Measurements from ENCODE around the gene OPCML. TPM values are rescaled to one million over a fixed set of nuclear protein-coding genes. Genes with fewer than 3 reads are reported as not detected.

OPCML gene
- total and polyA plus RNA-seq, 9 donors, result 0.59 to 3.5 (median 1.5) TPM

- no peak overlapping the region for H3K4me3 ChIP-seq (ENCODE audit: low read length)
- no peaks in the 10 kb centered on the region for H3K36me3 ChIP-seq (ENCODE audit: control insufficient read depth, insufficient read depth, low read length)
- WGBS (ENCODE audit: insufficient coverage), result no CpG with 5 or more reads among the region's 3 CpGs
Measured at GRCh38 chr11:132751516-132752250, 780.6 kb downstream of the OPCML start.

GRCh38 chr11:132746305-132746704 is 786.0 kb downstream of the OPCML start:
- H3K4me1 ChIP-seq (ENCODE audit: control insufficient read depth, insufficient read depth, low read length), result no peaks in the 10 kb centered on the region
- no peak overlapping the region for H3K27ac ChIP-seq (ENCODE audit: low read length)
- H3K4me3 ChIP-seq (ENCODE audit: low read length), result no peak overlapping the region
- DNase-seq, result no peak
- no peaks in the 10 kb centered on the region for H3K9me3 ChIP-seq (replicated peaks; ENCODE audit: control insufficient read depth, low read depth, low read length)
- no peaks in the 10 kb centered on the region for H3K36me3 ChIP-seq (ENCODE audit: control insufficient read depth, insufficient read depth, low read length)
- WGBS (ENCODE audit: insufficient coverage), result 49% methylated on average over 2 of the region's 5 CpGs
- no peaks in the 10 kb centered on the region for H3K27me3 ChIP-seq (ENCODE audit: control insufficient read depth, insufficient read depth, low read length)

More at GRCh38 chr11:132751516-132752250, 780.6 kb downstream of the OPCML start:
- H3K9me3 ChIP-seq (replicated peaks; ENCODE audit: control insufficient read depth, low read depth, low read length), result no peaks in the 10 kb centered on the region
- no peak overlapping the region for H3K27ac ChIP-seq (ENCODE audit: low read length)
- no peaks in the 10 kb centered on the region for H3K4me1 ChIP-seq (ENCODE audit: control insufficient read depth, insufficient read depth, low read length)
- no peaks in the 10 kb centered on the region for H3K27me3 ChIP-seq (ENCODE audit: control insufficient read depth, insufficient read depth, low read length)
- DNase-seq, result no peak

GRCh38 chr11:132745306-132745705 is 787.0 kb downstream of the OPCML start:
- Histone ChIP-seq H3K9me3 (replicated peaks; ENCODE audit: control insufficient read depth, low read depth, low read length) (no peaks in the 10 kb centered on the region), H3K4me3 (ENCODE audit: low read length) (no peak overlapping the region), H3K4me1 (ENCODE audit: control insufficient read depth, insufficient read depth, low read length) (no peaks in the 10 kb centered on the region), H3K27me3 (ENCODE audit: control insufficient read depth, insufficient read depth, low read length) (no peaks in the 10 kb centered on the region), H3K36me3 (ENCODE audit: control insufficient read depth, insufficient read depth, low read length) (no peaks in the 10 kb centered on the region), H3K27ac (ENCODE audit: low read length) (no peak overlapping the region)
- WGBS (ENCODE audit: insufficient coverage), result no CpG with 5 or more reads among the region's 1 CpG
- no peak for DNase-seq

- H3K27me3 ChIP-seq (ENCODE audit: control insufficient read depth, insufficient read depth, low read length), result no peaks in the 10 kb centered on the region
- no peak for DNase-seq
- H3K9me3 ChIP-seq (replicated peaks; ENCODE audit: control insufficient read depth, low read depth, low read length), result no peaks in the 10 kb centered on the region
- no peaks in the 10 kb centered on the region for H3K36me3 ChIP-seq (ENCODE audit: control insufficient read depth, insufficient read depth, low read length)
- no peak overlapping the region for H3K4me3 ChIP-seq (ENCODE audit: low read length)
- H3K4me1 ChIP-seq (ENCODE audit: control insufficient read depth, insufficient read depth, low read length), result no peaks in the 10 kb centered on the region
- WGBS (ENCODE audit: insufficient coverage), result 57% methylated on average over 6 of the region's 8 CpGs
- no peak overlapping the region for H3K27ac ChIP-seq (ENCODE audit: low read length)
Measured at GRCh38 chr11:132744771-132745170, 787.5 kb downstream of the OPCML start.

GRCh38 chr11:132743601-132744000 is 788.7 kb downstream of the OPCML start:
- Histone ChIP-seq H3K27me3 (ENCODE audit: control insufficient read depth, insufficient read depth, low read length) (no peaks in the 10 kb centered on the region), H3K9me3 (replicated peaks; ENCODE audit: control insufficient read depth, low read depth, low read length) (no peaks in the 10 kb centered on the region), H3K36me3 (ENCODE audit: control insufficient read depth, insufficient read depth, low read length) (no peaks in the 10 kb centered on the region), H3K27ac (ENCODE audit: low read length) (no peak overlapping the region), H3K4me3 (ENCODE audit: low read length) (no peak overlapping the region), H3K4me1 (ENCODE audit: control insufficient read depth, insufficient read depth, low read length) (no peaks in the 10 kb centered on the region)
- no peak for DNase-seq
- 85% methylated on average over 3 of the region's 4 CpGs for WGBS (ENCODE audit: insufficient coverage)

- Histone ChIP-seq H3K27me3 (ENCODE audit: control insufficient read depth, insufficient read depth, low read length) (no peaks in the 10 kb centered on the region), H3K4me1 (ENCODE audit: control insufficient read depth, insufficient read depth, low read length) (no peaks in the 10 kb centered on the region), H3K27ac (ENCODE audit: low read length) (no peak overlapping the region), H3K9me3 (replicated peaks; ENCODE audit: control insufficient read depth, low read depth, low read length) (no peaks in the 10 kb centered on the region), H3K4me3 (ENCODE audit: low read length) (no peak overlapping the region), H3K36me3 (ENCODE audit: control insufficient read depth, insufficient read depth, low read length) (no peaks in the 10 kb centered on the region)
- DNase-seq, result no peak
- WGBS (ENCODE audit: insufficient coverage), result 92% methylated on average over 3 of the region's 6 CpGs
Measured at GRCh38 chr11:132742929-132743328, 789.4 kb downstream of the OPCML start.

GRCh38 chr11:132734217-132734616 is 798.1 kb downstream of the OPCML start:
- H3K36me3 ChIP-seq (ENCODE audit: control insufficient read depth, insufficient read depth, low read length), result no peaks in the 10 kb centered on the region
- H3K9me3 ChIP-seq (replicated peaks; ENCODE audit: control insufficient read depth, low read depth, low read length), result no peaks in the 10 kb centered on the region
- no peaks in the 10 kb centered on the region for H3K4me1 ChIP-seq (ENCODE audit: control insufficient read depth, insufficient read depth, low read length)
- no peak for DNase-seq
- WGBS (ENCODE audit: insufficient coverage), result 82% methylated on average over 2 of the region's 2 CpGs
- no peak overlapping the region for H3K4me3 ChIP-seq (ENCODE audit: low read length)
- no peak overlapping the region for H3K27ac ChIP-seq (ENCODE audit: low read length)
- H3K27me3 ChIP-seq (ENCODE audit: control insufficient read depth, insufficient read depth, low read length), result no peaks in the 10 kb centered on the region

GRCh38 chr11:132728026-132728425 is 804.3 kb downstream of the OPCML start:
- no peaks in the 10 kb centered on the region for H3K36me3 ChIP-seq (ENCODE audit: control insufficient read depth, insufficient read depth, low read length)
- WGBS (ENCODE audit: insufficient coverage), result 65% methylated on average over 5 of the region's 14 CpGs
- no peak overlapping the region for H3K27ac ChIP-seq (ENCODE audit: low read length)
- DNase-seq, result no peak
- no peaks in the 10 kb centered on the region for H3K4me1 ChIP-seq (ENCODE audit: control insufficient read depth, insufficient read depth, low read length)
- H3K4me3 ChIP-seq (ENCODE audit: low read length), result no peak overlapping the region
- no peaks in the 10 kb centered on the region for H3K27me3 ChIP-seq (ENCODE audit: control insufficient read depth, insufficient read depth, low read length)
- no peaks in the 10 kb centered on the region for H3K9me3 ChIP-seq (replicated peaks; ENCODE audit: control insufficient read depth, low read depth, low read length)

GRCh38 chr11:132721526-132721925 is 810.8 kb downstream of the OPCML start:
- Histone ChIP-seq H3K4me3 (ENCODE audit: low read length) (no peak overlapping the region), H3K36me3 (ENCODE audit: control insufficient read depth, insufficient read depth, low read length) (no peaks in the 10 kb centered on the region), H3K27ac (ENCODE audit: low read length) (no peak overlapping the region), H3K9me3 (replicated peaks; ENCODE audit: control insufficient read depth, low read depth, low read length) (no peaks in the 10 kb centered on the region), H3K27me3 (ENCODE audit: control insufficient read depth, insufficient read depth, low read length) (peaks cover 2% of the 10 kb centered on the region), H3K4me1 (ENCODE audit: control insufficient read depth, insufficient read depth, low read length) (no peaks in the 10 kb centered on the region)
- DNase-seq, result no peak
- 63% methylated on average over 5 of the region's 5 CpGs for whole genome bisulfite sequencing (ENCODE audit: insufficient coverage)

GRCh38 chr11:132719684-132720083 is 812.6 kb downstream of the OPCML start:
- no peak for DNase-seq
- H3K4me1 ChIP-seq (ENCODE audit: control insufficient read depth, insufficient read depth, low read length), result no peaks in the 10 kb centered on the region
- H3K9me3 ChIP-seq (replicated peaks; ENCODE audit: control insufficient read depth, low read depth, low read length), result no peaks in the 10 kb centered on the region
- 63% methylated on average over 1 of the region's 4 CpGs for WGBS (ENCODE audit: insufficient coverage)
- peaks cover 5% of the 10 kb centered on the region for H3K27me3 ChIP-seq (ENCODE audit: control insufficient read depth, insufficient read depth, low read length)
- H3K27ac ChIP-seq (ENCODE audit: low read length), result no peak overlapping the region
- H3K4me3 ChIP-seq (ENCODE audit: low read length), result no peak overlapping the region
- H3K36me3 ChIP-seq (ENCODE audit: control insufficient read depth, insufficient read depth, low read length), result no peaks in the 10 kb centered on the region

All from muscle of leg (tissue), 11 donors.